Panc1 (cell line): ENCODE data around the gene USP40. TPM values are rescaled to one million over a fixed set of nuclear protein-coding genes. Genes with fewer than 3 reads are reported as not detected.

Experiments used
- ATAC-seq: fragments of 200-7000 bp; cut with Tn5 transposase; 2 replicates; pipeline ENCODE4 v1.9.1; 2020; ENCODE audit warnings: mild to moderate bottlenecking, moderate library complexity
- BruUV-seq: library from RNA; stranded (reverse); fragments of 400-500 nt; replicated peaks from 2 replicates; lab custom pipeline; 2021; lab: Mats Ljungman, UMichigan
- CTCF ChIA-PET: fragments of 300-600 bp; sonication (Branson Sonifier 250); formaldehyde crosslinking; loops from one replicate; lab custom pipeline; 2022; ENCODE audit warnings: antibody characterized with exemption; lab: Charles Lee
- POLR2A ChIA-PET: fragments of 300-600 bp; sonication (Branson Sonifier 250); formaldehyde crosslinking; loops from one replicate; lab custom pipeline; 2022; ENCODE audit warnings: antibody characterized with exemption; lab: Charles Lee
- DNase-seq: peaks from one replicate; pipeline ENCODE4 v3.0.0-alpha.2; 2010; ENCODE audit warnings: low read depth, low spot score
- H3K27ac ChIP-seq: 2 replicates; pipeline ENCODE4 v1.5.1; 2011; ENCODE audit warnings: mild to moderate bottlenecking, low read length, inconsistent platforms
- H3K27me3 ChIP-seq: fragments of 200-500 bp; sonication (Bioruptor generic); 2 replicates; pipeline ENCODE4 v1.6.0; 2014; ENCODE audit warnings: low read length, inconsistent platforms; ENCODE audit not compliant: control insufficient read depth, insufficient read depth
- H3K36me3 ChIP-seq: fragments of 200-500 bp; sonication (Bioruptor generic); 2 replicates; pipeline ENCODE4 v1.5.1; 2014; ENCODE audit warnings: inconsistent platforms, mild to moderate bottlenecking, low read length, moderate library complexity; ENCODE audit not compliant: control insufficient read depth, insufficient read depth
- H3K4me1 ChIP-seq: 2 replicates; pipeline ENCODE4 v1.5.1; 2011; ENCODE audit warnings: inconsistent platforms, mild to moderate bottlenecking, low read length, moderate library complexity; ENCODE audit not compliant: control insufficient read depth, insufficient read depth
- H3K4me3 ChIP-seq, 2 experiments: 2 replicates each; pipeline ENCODE4 v1.5.1; 2011 to 2012; ENCODE audit warnings: low read depth in 2 of 2, low read length in 2 of 2, mild to moderate bottlenecking in 2 of 2, inconsistent platforms in 1 of 2, moderate library complexity in 1 of 2
- H3K9me3 ChIP-seq: fragments of 200-500 bp; sonication (Bioruptor generic); 2 replicates; pipeline ENCODE4 v1.5.1; 2014; ENCODE audit warnings: low read depth, mild to moderate bottlenecking, inconsistent platforms, low read length, moderate library complexity; ENCODE audit not compliant: control insufficient read depth, insufficient read depth
- CTCF ChIP-seq: fragments of 450-650 bp; IDR thresholded peaks from 2 replicates; pipeline ENCODE4 v1.5.1; 2017; ENCODE audit warnings: mild to moderate bottlenecking
- POLR2AphosphoS5 ChIP-seq: IDR thresholded peaks from 2 replicates; pipeline ENCODE4 v1.6.1; 2012; ENCODE audit warnings: mild to moderate bottlenecking, low read depth, low read length, moderate library complexity
- REST ChIP-seq, 2 experiments: IDR thresholded peaks; 2 replicates each; pipeline ENCODE4 v1.6.1; 2011 to 2012; ENCODE audit warnings: low read depth in 2 of 2, control low read depth in 1 of 2, low read length in 1 of 2, mild to moderate bottlenecking in 1 of 2, moderate library complexity in 1 of 2; ENCODE audit not compliant: insufficient read depth in 1 of 2
- SIN3A ChIP-seq: IDR thresholded peaks from 2 replicates; pipeline ENCODE4 v1.6.1; 2012; ENCODE audit warnings: low read depth, mild to moderate bottlenecking, low read length, moderate library complexity, borderline replicate concordance; ENCODE audit not compliant: insufficient read depth
- TCF7L2 ChIP-seq: IDR thresholded peaks from 2 replicates; pipeline ENCODE4 v1.6.1; 2011; ENCODE audit warnings: mild to moderate bottlenecking, low read depth, low read length, inconsistent platforms
- in situ Hi-C: cut with HindIII; loops from 2 replicates; pipeline ENCODE4 v1.10.0; 2016; ENCODE audit warnings: low sequenced_read_pairs, low pct_unique_long_range_greater_than_20kb
- intact Hi-C: fragments of 100-400 bp; cut with micrococcal nuclease; formaldehyde crosslinking; loops from one replicate; pipeline ENCODE4 v1.10.0; 2022; ENCODE audit not compliant: unreplicated experiment
- total RNA-seq: library from RNA; stranded (reverse); gene quantifications from one replicate; pipeline ENCODE4 v1.2.1, GENCODE V29; 2021; ENCODE audit not compliant: unreplicated experiment

USP40 gene
- total RNA-seq, 1 experiment from 2014 or later = 26.6 TPM

GRCh38 chr2:233470839-233471238 is 95.7 kb downstream of the USP40 start:
- Histone ChIP-seq H3K4me1 (no peaks in the 10 kb centered on the region), H3K9me3 (no peaks in the 10 kb centered on the region), H3K36me3 (peaks cover 12% of the 10 kb centered on the region), H3K4me3 (no peak overlapping the region), H3K27ac (no peak overlapping the region), H3K27me3 (no peaks in the 10 kb centered on the region)
- no peak for TF ChIP-seq POLR2AphosphoS5
- BruUV-seq = no TSS peak
- intact Hi-C loops = no loop called here
- DNase-seq = no peak
- in situ Hi-C loops = no loop called here
- CTCF ChIA-PET = no interaction called here
- POLR2A ChIA-PET = no interaction called here
- no peak for ATAC-seq

- intact Hi-C loops = no loop called here
- ChIA-PET POLR2A (no interaction called here), CTCF (no interaction called here)
- H3K4me3 ChIP-seq = no peak overlapping the region
- in situ Hi-C loops = no loop called here
- TF ChIP-seq TCF7L2 (no peak), POLR2AphosphoS5 (no peak), CTCF (no peak), REST (IDR thresholded peaks at IDR 0.05; ENCODE audit: insufficient read depth in 1 of 2, low read depth in 2 of 2, low read length in 1 of 2) (no peak), SIN3A (no peak)
- no TSS peak for BruUV-seq
- no peaks in the 10 kb centered on the region for H3K9me3 ChIP-seq
- no peak overlapping the region for H3K27ac ChIP-seq
- no peaks in the 10 kb centered on the region for H3K27me3 ChIP-seq
- DNase-seq = no peak
- ATAC-seq = no peak
- H3K4me1 ChIP-seq = no peaks in the 10 kb centered on the region
- H3K36me3 ChIP-seq = peaks cover 18% of the 10 kb centered on the region
Observed at GRCh38 chr2:233470011-233470687, 96.4 kb downstream of the USP40 start.

- no TSS peak for BruUV-seq
- intact Hi-C loops = no loop called here
- Histone ChIP-seq H3K9me3 (no peaks in the 10 kb centered on the region), H3K4me1 (no peaks in the 10 kb centered on the region), H3K27me3 (no peaks in the 10 kb centered on the region), H3K27ac (no peak overlapping the region), H3K4me3 (no peak overlapping the region), H3K36me3 (peaks cover 22% of the 10 kb centered on the region)
- CTCF ChIA-PET = no interaction called here
- ATAC-seq = no peak
- no peak for TF ChIP-seq TCF7L2
- TF ChIP-seq POLR2AphosphoS5 = no peak
- TF ChIP-seq CTCF = no peak
- no peak for TF ChIP-seq SIN3A
- TF ChIP-seq REST (IDR thresholded peaks at IDR 0.05; ENCODE audit: insufficient read depth in 1 of 2, low read depth in 2 of 2, low read length in 1 of 2) = no peak
- in situ Hi-C loops = no loop called here
- POLR2A ChIA-PET = no interaction called here
- DNase-seq = no peak
Observed at GRCh38 chr2:233469261-233470010, 97.1 kb downstream of the USP40 start.
